Stimulated activated CD4-positive, alpha-beta T cell treated with anti-CD3 and anti-CD28 coated beads, Interleukin-1b, Interleukin-23, amount 100 ng/mL, for 4 hours (primary cell): ENCODE results near the gene LMTK3.
A peak's percentile ranks its signal among the peaks of the same experiment; 100 is the strongest.

ENCODE experiments used
- DNase-seq, 2 donors: peaks; one replicate each; pipeline ENCODE4 v3.0.0-alpha.2; 2020; ENCODE audit warnings: low read depth in 2 of 2

Gene LMTK3

GRCh38 chr19:48509467-48510194 lies 2.0 kb downstream of the LMTK3 start:
- no peak for DNase-seq

GRCh38 chr19:48508729-48509411 lies 2.8 kb downstream of the LMTK3 start:
- no peak for DNase-seq

- no peak for DNase-seq
These were observed 3.7 kb downstream of the LMTK3 start for GRCh38 chr19:48507911-48508439.

GRCh38 chr19:48506138-48506733 lies 5.4 kb downstream of the LMTK3 start:
- no peak for DNase-seq

GRCh38 chr19:48502350-48503018 lies 9.2 kb downstream of the LMTK3 start:
- peak in 1 of 2 donors; percentile 52 for DNase-seq

- DNase-seq = peak in 1 of 2 donors; percentile 63
These were observed 9.9 kb downstream of the LMTK3 start for GRCh38 chr19:48501494-48502349.

GRCh38 chr19:48500830-48501493 lies 10.7 kb downstream of the LMTK3 start:
- DNase-seq = no peak

- no peak for DNase-seq
These were observed 12.1 kb downstream of the LMTK3 start for GRCh38 chr19:48499316-48500090.

- no peak for DNase-seq
These were observed 12.9 kb downstream of the LMTK3 start for GRCh38 chr19:48498595-48499311.

GRCh38 chr19:48497728-48498594 lies 13.7 kb downstream of the LMTK3 start:
- no peak for DNase-seq

- DNase-seq = no peak
These were observed 14.5 kb downstream of the LMTK3 start for GRCh38 chr19:48496959-48497727.

GRCh38 chr19:48495396-48495795 lies 16.2 kb downstream of the LMTK3 start:
- no peak for DNase-seq

GRCh38 chr19:48493718-48494401 lies 17.8 kb downstream of the LMTK3 start:
- no peak for DNase-seq

GRCh38 chr19:48492925-48493717 lies 18.5 kb downstream of the LMTK3 start:
- DNase-seq = peak; percentile 66 to 74

GRCh38 chr19:48491793-48492123 lies 19.9 kb downstream of the LMTK3 start:
- no peak for DNase-seq
